GM12872 (cell line): Measurements from ENCODE around the gene TAF11L12.
"Not testable (repeated sequence)": the region's sequence is repeated elsewhere in the genome, so short reads cannot be mapped to it uniquely, and the experiment has no call there.

Experiments
- CTCF ChIP-seq: IDR thresholded peaks from 3 replicates; pipeline ENCODE4 v1.5.1; 2011; ENCODE audit warnings: low read depth, mild to moderate bottlenecking, low read length, moderate library complexity; ENCODE audit not compliant: insufficient read depth

TAF11L12 gene

GRCh38 chr5:17610092-17610491 is at the start of gene TAF11L12:
Gene TAF11L12, plus strand, starts transcription at chr5:17610392.
- not testable (repeated sequence) for TF ChIP-seq CTCF

- TF ChIP-seq CTCF, result not testable (repeated sequence)
Measured at GRCh38 chr5:17585658-17586057, 24.5 kb upstream of the TAF11L12 start, which contains the start of gene TAF11L7. Gene TAF11L7, minus strand, starts transcription at chr5:17585758.

- not testable (repeated sequence) for TF ChIP-seq CTCF
Measured at GRCh38 chr5:17590860-17591259, 19.3 kb upstream of the TAF11L12 start, which contains the start of gene TAF11L8. Gene TAF11L8, minus strand, starts transcription at chr5:17590960.

GRCh38 chr5:17594255-17594654 is 15.9 kb upstream of the TAF11L12 start, which contains the start of gene TAF11L9:
Gene TAF11L9, minus strand, starts transcription at chr5:17594394.
- TF ChIP-seq CTCF, result not testable (repeated sequence)

- not testable (repeated sequence) for TF ChIP-seq CTCF
Measured at GRCh38 chr5:17597728-17598127, 12.5 kb upstream of the TAF11L12 start, which contains the start of gene TAF11L10. Gene TAF11L10, minus strand, starts transcription at chr5:17597828.

- TF ChIP-seq CTCF, result not testable (repeated sequence)
Measured at GRCh38 chr5:17603880-17604279, 6.3 kb upstream of the TAF11L12 start, which contains the start of gene TAF11L11. Gene TAF11L11, plus strand, starts transcription at chr5:17604183.

- no peak for TF ChIP-seq CTCF
Measured at GRCh38 chr5:17604951-17605350, 5.2 kb upstream of the TAF11L12 start.
